Measurements from ENCODE around the gene CAVIN3.
A peak's percentile ranks its signal among the peaks of the same experiment; 100 is the strongest.

Gene CAVIN3, protein sequence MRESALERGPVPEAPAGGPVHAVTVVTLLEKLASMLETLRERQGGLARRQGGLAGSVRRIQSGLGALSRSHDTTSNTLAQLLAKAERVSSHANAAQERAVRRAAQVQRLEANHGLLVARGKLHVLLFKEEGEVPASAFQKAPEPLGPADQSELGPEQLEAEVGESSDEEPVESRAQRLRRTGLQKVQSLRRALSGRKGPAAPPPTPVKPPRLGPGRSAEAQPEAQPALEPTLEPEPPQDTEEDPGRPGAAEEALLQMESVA

DNA sequence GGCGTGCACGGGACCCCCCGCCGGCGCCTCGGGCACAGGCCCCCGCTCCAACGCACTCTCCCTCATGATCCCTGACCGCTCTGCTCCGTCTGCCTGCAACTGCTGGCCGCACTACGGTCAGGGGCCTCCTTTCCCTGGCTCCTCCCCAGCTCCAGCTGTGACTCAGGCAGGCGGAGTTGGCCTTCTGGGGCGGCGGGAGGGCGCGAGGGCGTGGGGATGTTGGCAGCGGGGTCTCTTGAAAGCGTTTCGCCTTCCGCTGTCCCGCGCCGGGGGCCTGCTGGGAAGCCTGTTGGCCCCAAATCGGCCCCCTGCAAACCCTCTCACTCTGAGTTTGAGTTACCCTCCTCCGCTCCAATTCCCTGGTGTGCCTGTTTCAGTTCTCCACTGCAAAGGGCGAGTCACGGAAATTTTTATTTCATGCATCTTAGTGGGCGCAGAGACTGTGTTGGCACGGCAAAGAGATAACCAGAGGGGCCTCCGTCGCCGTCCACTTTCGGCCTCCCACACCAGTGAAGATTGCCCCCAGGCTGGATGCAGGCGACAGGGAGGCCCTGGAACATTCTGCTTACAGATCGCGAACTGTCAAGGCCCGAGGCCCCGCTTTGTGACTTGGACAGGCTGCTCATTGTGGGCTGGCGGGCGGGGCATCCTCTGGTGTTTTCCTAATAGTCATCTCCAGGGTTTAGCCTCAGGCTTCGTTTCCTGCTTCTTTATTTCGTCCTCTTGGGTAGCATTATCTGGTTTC lies at the start of gene CAVIN3:
CAVIN3 (minus strand) TSS at position 91 of the 745 bp plus-strand sequence; CDS start at position 66, 25 bp downstream.
- peak within 1 kb of the TSS; percentile 69 for H3K4me3 ChIP-seq (ENCODE audit: low read depth, low read length)
- DNase-seq (ENCODE audit: low read depth) = peak; percentile 66

DNA sequence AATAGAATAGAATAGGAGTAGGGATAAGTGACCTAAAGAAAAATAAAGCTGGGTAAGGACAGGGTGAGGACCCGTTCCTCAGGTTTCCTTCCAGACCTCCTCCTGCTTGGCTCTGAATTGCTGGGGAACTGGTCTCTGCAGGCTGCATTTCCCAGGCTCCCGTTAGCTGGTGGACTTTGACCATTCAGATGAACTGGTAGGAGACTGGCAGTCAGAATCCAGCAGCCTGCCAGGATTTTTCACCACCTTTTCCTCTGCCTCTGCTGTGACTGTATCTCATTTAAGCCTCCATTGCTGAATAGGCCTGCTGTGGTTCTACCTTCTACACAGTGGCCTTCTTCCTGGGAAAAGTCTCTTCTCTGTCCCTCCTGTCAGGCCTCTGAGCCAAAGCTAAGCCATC lies 45.4 kb upstream of the CAVIN3 start:
- no peak overlapping the region for H3K4me3 ChIP-seq (ENCODE audit: low read depth, low read length)
- no peak for DNase-seq (ENCODE audit: low read depth)

DNA sequence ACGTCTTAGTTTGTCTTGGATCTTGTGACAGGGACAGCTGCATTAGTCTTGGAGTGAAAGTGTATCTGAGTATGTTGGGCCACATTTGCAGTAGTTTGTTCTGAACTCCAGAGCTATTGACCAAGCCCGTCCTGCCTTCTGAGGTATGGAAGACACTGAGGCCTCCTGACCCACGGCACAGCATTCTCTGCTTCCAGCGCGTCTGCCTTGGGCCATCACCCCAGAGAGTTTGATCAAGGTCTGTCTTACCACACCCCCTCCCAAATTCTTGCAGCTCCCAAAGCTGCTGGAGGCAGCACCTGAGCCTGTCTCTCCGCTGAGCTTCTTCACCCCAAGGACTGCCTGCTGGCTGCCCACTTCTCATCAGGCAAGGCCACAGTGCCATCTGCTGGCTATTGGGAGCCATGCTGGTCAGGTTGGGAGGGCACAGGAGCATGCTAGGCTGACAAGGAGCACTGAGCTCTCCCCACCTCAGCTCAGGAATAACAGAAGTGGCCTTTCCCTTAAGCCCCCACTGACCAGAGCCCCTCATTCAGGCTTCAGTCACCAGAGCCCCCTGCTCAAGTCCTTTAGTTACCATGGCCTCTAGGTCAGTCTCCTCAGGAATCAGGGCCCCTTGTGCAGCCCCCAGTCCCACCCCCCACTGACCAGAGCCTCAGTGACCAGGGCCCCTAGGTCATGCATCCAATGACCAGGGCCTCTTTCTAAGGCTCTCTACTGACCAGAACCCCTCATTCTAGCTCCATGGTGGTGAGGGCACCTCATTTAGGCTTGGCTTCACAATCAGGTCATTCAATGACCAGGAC lies 42.8 kb upstream of the CAVIN3 start:
- H3K4me3 ChIP-seq (ENCODE audit: low read depth, low read length) = no peak overlapping the region
- peak; percentile 38 for DNase-seq (ENCODE audit: low read depth)

DNA sequence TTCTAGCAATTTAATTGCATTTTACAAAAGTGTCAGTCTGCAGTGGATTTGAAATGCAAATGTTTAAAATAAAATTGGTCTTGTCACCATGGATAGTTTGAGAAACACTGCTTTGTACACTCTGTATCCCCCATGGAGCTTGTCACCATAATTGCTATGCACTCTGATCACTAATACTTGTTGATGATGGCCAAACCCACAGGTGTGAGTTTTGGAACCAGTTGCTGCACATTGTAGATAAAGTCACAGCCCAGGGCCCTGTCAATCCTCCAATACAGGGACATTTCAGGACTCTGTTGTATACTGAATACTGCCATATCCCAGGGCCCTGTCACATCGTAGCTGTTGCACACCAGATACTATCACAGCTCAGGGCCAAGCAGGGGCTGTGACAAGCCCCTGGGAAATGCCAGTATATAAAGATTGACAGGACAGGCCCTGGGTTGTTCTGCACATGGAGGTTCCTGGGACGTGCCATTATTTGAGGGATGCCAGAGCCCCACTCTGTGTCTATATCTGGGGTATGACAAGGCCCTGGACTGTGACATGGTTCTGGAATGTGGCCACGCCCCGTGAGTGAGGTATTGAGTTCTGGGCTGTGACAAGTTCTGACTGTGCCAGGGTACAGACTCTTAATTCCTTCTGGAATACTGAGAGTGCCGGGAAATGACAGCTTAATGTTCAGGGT lies 42.0 kb upstream of the CAVIN3 start:
- H3K4me3 ChIP-seq (ENCODE audit: low read depth, low read length) = no peak overlapping the region
- DNase-seq (ENCODE audit: low read depth) = no peak

DNA sequence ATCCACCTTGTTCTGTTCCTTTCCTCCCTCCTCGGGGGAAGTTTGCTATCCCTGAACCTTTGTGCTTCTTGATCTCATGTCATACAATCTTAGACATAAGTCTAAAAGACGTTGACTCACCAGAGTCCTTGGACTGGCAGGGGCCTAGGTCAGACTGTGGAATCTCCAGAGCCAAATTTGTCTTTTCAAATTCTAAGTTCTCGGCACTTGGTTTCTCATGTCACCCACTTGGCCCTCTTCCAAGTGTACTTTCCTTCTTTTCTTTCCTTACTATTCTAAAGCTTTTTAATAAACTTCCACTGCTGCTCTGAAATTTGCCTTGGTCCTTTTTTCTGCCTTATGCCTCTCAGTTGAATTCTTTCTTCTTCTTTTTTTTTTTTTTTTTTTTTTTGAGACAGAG lies 39.9 kb upstream of the CAVIN3 start:
- no peak overlapping the region for H3K4me3 ChIP-seq (ENCODE audit: low read depth, low read length)
- no peak for DNase-seq (ENCODE audit: low read depth)

DNA sequence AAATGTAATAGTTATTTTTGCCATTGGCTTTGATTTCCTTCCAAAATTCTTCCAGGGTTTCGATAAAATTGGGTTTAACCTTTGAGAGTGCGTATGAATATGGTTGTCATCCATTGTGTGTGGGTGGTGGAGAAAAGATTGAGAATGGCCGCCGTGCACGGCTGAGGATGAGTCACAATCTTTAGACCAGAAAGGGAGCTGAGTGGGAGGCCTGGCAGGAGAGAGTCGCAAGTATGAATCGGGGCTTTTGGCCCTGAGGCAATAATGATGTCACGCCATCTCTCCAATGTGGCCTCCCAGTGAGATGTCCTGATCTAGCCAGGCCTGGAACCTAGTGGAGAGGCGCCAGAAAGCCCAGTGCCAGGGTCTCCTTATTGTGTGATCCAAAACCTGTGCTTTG lies 36.9 kb upstream of the CAVIN3 start:
- peak; percentile 82 for DNase-seq (ENCODE audit: low read depth)
- H3K4me3 ChIP-seq (ENCODE audit: low read depth, low read length) = no peak overlapping the region

DNA sequence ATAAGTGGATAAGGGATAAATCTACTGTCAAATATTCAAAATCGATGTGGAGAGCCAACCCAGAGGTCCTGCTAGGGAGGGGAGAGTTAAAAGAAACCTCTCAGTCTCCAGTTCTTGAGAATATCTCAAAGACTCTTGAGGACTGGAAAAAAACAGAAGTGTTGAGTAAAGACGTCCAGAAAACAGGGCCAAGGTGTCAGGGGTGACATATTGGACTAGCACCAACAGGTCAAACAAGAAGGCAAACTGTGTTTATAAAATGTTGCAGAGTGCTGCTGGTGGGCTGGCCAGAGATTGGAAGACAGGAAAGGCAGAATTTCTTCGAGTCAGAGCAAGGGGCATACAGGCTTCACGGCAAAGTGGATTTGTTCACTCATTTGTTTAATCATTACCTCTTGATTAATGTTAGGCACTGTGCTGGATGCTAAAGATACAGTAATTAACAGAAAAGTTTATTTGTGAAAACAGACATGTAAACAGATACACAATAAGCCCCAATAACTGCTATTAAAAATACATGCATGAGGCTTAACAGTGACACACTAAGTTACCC lies 36.3 kb upstream of the CAVIN3 start:
- no peak overlapping the region for H3K4me3 ChIP-seq (ENCODE audit: low read depth, low read length)
- DNase-seq (ENCODE audit: low read depth) = no peak

DNA sequence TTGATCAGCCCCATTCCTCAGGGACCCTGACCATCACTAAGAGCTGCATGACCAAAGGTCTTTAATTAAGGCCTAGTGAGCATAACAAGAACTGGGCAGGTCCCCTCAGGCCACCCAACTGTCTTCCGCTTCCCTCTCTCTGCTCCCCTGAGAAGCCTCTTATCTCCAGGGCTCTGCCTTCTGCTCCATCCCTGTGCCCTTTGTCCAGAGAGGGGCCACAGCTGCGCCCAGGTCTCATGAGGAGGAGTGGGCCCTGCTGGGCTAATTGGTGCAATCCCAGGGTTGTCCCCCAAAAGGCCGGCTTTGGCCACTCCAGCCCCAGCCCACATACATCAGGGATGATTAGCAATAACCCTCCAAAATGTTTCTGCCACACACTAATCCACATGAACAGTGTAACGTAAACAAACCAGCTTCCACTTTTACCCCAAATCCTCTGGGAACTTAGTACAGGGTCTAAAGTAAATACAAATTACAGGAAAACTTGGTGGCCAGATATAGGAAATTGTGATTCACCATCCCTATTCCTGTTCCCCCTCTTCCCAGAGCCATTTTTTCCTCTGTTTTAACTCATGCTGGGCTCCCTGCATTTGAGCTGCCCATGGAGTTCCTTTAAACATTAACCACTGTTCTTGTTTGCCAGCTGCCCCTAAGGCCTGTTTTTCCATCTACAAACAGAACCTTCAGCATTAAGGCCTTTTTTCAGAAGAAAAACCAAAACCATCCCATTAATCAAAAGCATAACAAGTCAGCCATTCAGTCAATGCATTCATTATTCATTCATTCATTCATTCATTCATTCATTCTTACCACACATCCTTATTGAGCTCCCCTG lies 34.6 kb upstream of the CAVIN3 start:
- DNase-seq (ENCODE audit: low read depth) = no peak

DNA sequence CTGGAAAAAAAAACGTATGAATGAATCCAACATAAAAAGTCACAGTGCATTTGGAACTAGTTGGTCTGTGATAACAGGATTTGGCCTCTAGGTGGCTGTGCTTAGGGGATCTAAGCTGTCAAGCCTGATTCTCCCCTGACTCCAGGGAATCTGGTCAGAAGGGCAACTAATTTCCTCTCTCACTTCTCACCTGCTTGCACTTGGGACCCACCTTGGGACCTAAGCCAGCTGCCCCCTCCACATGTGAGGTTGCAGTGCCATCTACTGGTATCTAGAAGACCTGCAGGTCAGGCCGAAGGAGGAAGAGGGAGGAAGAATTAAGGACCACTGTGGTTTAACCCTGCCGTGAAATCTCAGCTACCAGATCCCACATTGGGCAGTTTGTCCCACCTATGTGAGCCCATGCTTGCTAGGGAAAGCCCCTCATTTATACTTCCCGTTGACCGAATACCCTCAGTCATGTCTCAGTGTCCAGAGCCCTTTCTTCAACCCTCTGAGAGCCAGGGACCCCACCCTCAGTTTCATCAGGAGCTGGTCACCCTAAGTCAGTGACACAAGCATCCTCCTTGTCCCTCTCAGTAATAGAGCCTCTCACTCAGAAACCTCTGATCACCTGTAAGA lies 33.2 kb upstream of the CAVIN3 start:
- no peak overlapping the region for H3K4me3 ChIP-seq (ENCODE audit: low read depth, low read length)
- DNase-seq (ENCODE audit: low read depth) = no peak

More for the DNA sequence above, 34.6 kb upstream of the CAVIN3 start:
- H3K4me3 ChIP-seq (ENCODE audit: low read depth, low read length) = no peak overlapping the region

DNA sequence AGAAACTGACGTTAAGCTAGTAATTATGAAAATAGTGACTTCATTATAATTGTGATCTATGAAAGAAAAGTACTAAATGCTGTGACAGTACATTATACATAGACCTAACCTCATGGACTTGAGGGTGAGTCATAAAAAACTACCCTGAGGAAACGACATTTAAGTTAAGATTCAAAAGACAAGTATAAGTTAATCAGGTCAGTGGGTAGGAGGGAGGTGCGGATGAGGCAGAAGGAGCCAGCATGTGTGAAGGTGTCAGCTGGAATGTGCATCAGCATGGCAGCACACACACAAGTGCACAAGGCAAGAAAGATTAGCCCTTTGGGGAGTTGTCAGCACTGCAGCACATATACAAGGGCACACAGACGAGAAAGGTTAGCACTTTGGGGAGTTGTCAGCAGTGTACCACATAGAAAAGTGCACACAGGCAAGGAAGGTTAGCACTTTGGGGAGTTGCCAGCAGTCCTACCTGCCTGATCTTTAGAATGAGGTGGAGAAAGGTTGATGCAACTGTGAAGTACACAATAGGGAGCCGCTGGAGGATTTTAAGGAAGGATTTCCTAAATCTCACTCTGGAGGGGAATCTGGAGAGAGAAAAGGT lies 31.6 kb upstream of the CAVIN3 start:
- no peak for DNase-seq (ENCODE audit: low read depth)
- no peak overlapping the region for H3K4me3 ChIP-seq (ENCODE audit: low read depth, low read length)

DNA sequence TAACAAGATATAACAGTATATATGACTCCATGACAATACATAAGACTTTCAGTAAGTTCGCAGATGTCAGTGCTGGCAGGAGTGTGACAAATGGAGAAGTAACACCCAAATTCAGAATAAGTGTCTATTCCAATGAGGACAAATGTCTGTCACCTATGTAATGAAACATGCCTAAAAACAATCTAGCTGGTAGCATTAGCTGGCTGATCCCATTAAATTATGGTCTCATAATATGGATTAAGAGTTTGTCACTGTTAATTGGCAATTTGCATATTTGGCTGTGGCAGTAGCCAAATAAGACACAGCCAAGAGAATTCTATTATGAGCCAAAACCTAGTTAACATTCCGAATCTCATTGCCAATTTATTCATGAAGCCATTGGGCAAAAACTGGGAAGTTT lies 30.2 kb upstream of the CAVIN3 start:
- H3K4me3 ChIP-seq (ENCODE audit: low read depth, low read length) = no peak overlapping the region
- no peak for DNase-seq (ENCODE audit: low read depth)

DNA sequence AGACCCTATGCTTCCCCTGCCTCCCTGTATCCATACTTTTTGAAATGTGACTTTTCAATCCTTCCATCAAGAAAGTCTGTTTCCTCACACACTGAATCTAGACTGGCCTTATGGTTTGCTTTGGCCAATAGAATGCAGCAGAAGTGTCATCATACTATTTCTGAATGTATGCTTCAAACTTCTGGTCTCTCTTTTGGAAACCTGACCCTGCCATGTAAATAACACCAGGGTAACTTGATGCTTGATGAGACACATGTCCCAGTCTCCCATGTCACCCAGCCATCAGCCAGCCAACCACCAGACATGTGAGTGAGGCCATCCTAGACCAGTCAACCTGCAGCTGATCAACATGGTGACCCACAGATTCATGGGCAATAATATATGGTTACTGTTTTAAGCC lies 29.7 kb upstream of the CAVIN3 start:
- DNase-seq (ENCODE audit: low read depth) = no peak
- H3K4me3 ChIP-seq (ENCODE audit: low read depth, low read length) = no peak overlapping the region

DNA sequence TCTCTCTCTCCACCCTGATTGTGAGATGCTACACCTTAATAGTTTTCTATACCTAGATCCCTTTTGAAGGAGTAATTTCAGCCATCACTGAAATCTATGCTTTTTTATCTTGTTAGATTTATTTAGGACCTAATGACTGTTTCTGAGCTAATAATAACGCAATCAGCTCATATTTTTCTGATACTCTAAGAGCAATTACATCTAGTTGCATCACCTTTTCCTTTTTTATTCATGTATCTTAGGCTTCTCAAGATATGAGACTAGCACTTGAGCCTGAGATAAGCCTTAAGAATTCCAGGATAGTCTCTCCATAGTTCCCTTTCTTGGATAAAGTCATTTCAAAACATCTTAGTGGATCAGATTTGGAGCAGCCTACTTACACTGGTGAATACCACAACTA lies 25.1 kb upstream of the CAVIN3 start:
- no peak for DNase-seq (ENCODE audit: low read depth)
- no peak overlapping the region for H3K4me3 ChIP-seq (ENCODE audit: low read depth, low read length)

DNA sequence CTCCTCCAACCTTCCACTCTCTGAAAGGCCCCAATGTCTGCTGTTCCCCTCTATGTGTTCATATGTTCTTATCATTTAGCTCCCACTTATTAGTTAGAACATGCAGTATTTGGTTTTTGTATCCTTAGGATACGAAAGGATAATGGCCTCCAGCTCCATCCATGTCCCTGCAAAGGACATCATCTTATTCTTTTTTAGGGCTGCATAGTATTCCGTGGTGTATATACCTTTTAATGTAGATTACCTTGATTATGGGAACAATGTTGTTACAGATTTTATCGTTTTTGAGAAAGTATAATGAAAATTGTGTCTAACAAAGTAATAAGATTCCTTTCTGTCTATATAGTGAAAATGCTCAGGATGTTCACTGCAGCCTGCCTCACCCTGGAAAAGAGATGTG lies 16.0 kb upstream of the CAVIN3 start:
- DNase-seq (ENCODE audit: low read depth) = no peak
- no peak overlapping the region for H3K4me3 ChIP-seq (ENCODE audit: low read depth, low read length)

DNA sequence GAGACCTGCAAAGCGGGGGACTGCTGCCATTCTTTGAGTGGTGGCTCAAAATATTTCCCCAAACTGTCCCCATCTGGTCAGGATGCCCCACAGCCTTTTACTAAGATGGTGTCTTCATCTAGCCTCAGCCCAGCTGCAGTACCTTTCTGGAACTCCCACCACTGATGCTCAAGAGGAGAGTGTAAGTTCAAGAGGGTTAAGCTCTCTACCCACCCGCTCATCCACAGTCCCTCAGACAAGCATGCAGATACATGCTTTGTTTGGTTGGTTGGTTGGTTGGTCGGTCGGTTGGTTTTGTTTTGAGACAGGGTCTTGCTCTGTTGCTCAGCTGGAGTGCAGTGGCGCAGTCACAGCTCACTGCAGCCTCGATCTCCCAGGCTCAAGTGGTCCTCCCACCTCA lies 14.5 kb upstream of the CAVIN3 start:
- DNase-seq (ENCODE audit: low read depth) = no peak
- no peak overlapping the region for H3K4me3 ChIP-seq (ENCODE audit: low read depth, low read length)

DNA sequence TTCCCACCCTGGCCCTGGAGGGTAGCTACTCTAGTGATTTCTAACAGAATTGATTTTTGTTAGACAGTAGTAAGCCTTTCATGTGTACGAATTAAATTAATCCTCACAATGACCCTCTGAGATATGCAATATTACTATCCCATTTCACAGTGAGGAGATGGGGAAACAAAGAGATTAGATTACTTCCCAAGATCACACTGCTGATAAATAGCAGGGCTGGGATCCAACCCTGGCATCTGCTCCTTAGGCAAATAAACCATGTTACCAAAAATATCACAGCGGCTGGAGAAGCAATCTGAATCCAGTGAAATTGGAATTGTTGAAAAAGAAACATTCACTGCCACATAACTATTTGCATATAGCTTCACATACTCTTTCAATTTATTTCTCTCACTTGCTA lies 12.8 kb upstream of the CAVIN3 start:
- H3K4me3 ChIP-seq (ENCODE audit: low read depth, low read length) = no peak overlapping the region
- DNase-seq (ENCODE audit: low read depth) = no peak

DNA sequence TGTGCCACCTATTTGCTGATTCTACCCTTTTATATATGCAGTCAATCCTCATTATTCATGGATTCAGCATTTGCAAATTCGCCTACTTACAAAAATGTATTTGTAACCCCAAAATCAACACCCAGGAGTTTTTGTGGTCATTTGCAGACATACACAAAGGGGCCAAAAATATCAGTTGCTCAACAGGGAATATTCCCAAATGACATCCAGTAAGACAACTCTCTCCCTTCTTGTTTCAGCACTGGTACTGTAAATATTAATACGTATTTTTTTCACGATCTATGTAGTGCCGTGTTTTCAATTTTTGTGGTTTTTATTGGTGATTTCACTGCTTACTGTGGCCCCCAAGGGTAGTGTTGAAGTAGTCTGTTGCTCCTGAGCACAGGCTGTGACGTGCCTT lies 11.8 kb upstream of the CAVIN3 start:
- no peak overlapping the region for H3K4me3 ChIP-seq (ENCODE audit: low read depth, low read length)
- DNase-seq (ENCODE audit: low read depth) = no peak

DNA sequence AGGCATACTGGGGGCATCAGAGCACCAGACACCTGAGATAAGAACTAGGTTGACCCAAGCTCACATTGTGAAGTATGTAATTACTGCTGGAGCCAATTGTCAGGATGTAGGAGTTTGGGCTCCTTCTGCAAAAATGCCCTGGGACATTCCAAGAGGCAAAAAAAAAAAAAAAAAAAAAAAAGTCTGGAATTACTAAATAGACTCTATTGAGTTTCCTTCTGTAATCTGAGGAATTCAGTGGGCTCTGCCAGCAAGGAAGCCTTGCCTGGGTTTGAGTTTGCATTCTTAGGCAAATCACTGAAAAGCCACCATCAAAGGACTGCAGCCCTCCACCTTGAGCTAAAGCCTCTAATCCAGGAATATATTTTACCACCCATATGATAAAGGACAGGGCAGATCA lies 8.0 kb upstream of the CAVIN3 start:
- no peak overlapping the region for H3K4me3 ChIP-seq (ENCODE audit: low read depth, low read length)
- DNase-seq (ENCODE audit: low read depth) = no peak
